Ovary (tissue), 3 donors: ENCODE data around the gene CCNT2.

Source experiments
- EP300 ChIP-seq: sonication (generic); formaldehyde crosslinking; IDR thresholded peaks from one replicate; pipeline ENCODE4 v1.6.1; 2017; ENCODE audit warnings: antibody characterized with exemption
- TF ChIP-seq, protein P1 (sequence below), 3 donors: fragments of 450-650 bp in 2 of 3; fragments of 200-600 bp in 1 of 3; IDR thresholded peaks; one replicate each; pipeline versions ENCODE4 v1.5.1 to v1.8.0; 2016 to 2022; ENCODE audit warnings: antibody characterized with exemption in 3 of 3, mild to moderate bottlenecking in 1 of 3
- donor health status: DM: no; HTN: no; CAD: no.

DNA sequence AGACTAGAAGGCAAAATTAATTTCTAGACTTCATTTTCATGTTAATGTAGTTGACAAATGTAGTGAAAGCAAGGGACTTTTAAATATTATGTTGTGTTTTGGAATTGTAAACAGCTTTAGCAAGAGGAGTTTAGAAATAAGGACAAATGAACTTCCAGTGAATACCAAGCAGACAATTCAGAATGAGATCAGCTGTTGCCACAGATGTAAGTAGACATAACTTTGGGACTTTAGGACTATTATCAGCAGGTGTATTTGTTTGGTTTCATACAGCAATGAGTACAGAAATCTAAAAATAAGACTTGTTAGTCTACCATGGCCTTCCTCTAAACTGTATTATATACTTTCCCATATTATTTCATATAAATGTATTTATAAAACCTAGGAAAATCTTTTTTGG lies 34.2 kb upstream of the CCNT2 start:
- TF ChIP-seq, protein P1, sequence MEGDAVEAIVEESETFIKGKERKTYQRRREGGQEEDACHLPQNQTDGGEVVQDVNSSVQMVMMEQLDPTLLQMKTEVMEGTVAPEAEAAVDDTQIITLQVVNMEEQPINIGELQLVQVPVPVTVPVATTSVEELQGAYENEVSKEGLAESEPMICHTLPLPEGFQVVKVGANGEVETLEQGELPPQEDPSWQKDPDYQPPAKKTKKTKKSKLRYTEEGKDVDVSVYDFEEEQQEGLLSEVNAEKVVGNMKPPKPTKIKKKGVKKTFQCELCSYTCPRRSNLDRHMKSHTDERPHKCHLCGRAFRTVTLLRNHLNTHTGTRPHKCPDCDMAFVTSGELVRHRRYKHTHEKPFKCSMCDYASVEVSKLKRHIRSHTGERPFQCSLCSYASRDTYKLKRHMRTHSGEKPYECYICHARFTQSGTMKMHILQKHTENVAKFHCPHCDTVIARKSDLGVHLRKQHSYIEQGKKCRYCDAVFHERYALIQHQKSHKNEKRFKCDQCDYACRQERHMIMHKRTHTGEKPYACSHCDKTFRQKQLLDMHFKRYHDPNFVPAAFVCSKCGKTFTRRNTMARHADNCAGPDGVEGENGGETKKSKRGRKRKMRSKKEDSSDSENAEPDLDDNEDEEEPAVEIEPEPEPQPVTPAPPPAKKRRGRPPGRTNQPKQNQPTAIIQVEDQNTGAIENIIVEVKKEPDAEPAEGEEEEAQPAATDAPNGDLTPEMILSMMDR (IDR thresholded peaks at IDR 0.05): no peak
- no peak for TF ChIP-seq EP300
